HG02642 (cell line): ENCODE data around the gene MLIP.
"Not testable (repeated sequence)": the region's sequence is repeated elsewhere in the genome, so short reads cannot be mapped to it uniquely, and the experiment has no call there.

Experiments
- ATAC-seq: cut with Tn5 transposase; IDR thresholded peaks from one replicate; pipeline ENCODE4 v1.9.1; 2021; ENCODE audit warnings: mild to moderate bottlenecking; ENCODE audit not compliant: unreplicated experiment, poor library complexity

MLIP gene

DNA sequence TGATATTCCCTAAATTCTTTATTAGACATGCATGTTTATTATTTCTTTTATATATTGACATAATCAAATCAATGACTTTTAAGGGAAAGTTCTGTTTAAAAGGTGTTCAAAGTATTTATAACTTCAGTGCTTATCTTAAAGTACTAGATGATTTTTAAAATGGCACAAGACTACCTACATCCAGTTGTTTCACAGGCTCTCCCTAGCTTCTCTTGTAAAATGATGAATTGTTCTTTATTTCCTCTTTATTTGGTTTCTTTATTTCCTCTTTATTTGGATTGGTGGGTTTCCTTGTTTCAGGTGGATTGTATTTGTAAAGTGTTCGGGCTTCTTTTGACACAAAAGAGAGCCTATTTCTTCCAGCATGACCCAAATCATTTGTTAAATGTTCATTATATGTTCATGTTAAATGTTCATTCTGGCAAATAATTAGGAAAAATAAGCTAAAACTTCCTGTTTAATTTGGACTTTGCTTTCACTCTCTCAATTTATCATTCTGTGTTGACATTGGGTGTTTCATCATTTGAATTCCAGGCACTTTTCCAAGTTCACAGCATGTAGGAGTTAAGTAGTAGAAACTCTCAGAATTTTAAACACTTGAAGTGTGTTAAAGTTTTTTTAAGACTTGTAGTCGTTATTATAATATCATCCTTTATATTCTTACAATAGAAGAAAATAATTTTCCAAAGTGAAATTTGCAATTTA, 24.6 kb downstream of the MLIP start:
- no peak for ATAC-seq

DNA sequence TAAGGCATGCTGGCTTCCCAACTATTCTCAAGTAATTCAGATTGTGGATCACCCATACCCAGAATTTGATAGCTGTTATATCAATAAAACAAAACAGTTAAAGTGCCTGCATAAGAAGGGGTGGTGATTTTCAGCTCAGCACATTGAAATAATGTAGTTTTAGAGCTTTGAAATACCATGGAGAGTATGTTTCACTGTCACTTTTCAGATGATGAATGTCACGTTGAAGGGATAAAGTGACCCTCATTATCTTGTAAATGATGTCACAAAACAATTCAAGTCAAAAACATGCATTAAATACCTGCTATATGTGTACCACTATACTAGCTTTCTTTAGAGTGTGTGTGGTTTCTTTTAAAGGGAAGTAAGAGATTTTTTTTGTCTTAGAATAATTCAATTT, 27.6 kb downstream of the MLIP start:
- no peak for ATAC-seq

DNA sequence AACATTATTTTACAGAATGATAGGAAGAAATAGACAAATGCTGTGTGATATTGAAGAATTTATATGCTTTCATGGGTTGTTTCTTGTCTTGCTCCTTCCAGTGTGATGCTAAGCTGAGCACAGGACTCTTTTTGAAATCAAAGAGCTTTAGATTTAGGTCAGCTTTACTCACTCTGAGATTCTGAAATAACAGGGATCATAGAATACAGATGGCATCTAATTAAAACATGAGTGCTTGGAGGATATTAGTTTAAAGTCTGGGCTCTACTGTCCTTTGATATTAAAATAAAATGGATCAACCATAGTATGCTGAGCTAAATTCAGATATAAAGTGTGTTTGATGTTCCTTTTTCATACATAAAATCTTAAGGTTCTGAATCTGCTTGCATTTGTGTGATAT, 29.6 kb downstream of the MLIP start:
- no peak for ATAC-seq

DNA sequence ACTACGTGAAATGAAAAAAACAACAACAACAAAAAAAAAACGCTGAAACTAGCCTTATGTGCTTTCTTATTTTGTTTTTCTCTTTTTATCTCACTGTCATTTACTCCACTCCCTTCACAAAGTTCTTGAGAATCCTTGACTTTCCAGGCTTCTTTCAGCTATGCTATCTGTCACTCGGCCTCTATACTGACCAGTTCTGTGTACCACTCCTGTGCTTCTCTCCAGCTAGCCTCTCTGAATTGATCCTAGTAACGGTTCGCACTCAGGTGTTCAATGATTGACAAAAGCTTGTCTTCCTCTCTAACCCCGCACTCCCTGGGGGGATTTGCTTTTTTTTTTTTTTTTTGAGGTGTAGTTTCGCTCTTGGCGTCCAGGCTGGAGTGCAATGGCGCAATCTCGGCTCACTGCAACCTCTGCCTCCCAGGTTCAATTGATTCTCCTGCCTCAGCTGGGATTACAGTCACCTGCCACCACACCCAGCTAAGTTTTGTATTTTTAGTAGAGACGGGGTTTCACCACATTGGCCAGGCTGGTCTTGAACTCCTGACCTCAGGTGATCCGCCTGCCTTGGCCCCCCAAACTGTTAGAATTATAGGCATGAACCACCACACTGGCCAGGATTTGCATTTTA, 31.8 kb downstream of the MLIP start:
- no peak for ATAC-seq

DNA sequence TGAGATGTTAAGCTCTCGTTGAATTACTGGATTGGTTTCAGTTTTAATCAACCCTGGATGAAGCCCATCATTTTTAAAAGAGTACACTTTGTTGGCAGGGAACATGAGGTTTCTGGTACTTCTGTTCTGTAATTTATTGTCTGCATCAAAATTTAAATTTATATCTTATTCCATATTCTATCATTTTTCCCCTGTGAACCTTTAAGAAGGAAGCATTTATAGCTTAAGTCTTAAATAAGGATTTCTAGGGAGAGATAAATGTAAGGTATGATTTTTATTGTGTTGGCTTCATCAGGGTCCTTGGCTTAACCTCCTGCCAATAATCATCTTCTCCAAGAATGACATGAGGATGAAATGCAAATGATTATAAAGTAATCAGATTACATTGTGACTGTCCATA, 40.6 kb downstream of the MLIP start:
- ATAC-seq = no peak

DNA sequence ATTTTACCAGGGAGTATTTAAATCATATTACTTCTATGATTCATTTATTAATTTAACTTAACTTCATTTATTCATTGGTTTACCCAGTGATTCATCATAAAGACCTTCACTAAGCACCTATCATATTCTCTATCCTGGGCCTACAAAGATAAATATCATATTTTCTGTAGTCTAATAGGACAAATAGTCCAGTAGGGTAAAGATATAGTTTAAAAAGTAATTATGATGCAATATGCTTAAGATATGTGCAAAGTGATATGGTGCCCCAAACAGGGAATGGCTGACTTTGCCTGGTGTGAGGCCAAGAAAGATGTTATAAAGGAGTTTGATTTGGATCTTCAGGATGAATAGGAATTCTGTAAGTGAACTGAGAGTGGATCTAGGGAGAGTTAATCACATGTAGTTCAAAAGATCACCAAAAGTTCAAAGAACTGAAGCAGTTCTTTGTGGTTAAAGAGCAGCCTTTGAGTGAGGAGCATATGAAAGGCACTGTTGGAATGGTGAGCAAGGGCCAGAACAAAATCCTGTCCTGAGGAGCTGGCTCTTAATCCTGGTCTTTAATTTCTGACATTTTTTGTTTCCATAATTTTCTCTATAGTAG, 45.5 kb downstream of the MLIP start:
- ATAC-seq = no peak

DNA sequence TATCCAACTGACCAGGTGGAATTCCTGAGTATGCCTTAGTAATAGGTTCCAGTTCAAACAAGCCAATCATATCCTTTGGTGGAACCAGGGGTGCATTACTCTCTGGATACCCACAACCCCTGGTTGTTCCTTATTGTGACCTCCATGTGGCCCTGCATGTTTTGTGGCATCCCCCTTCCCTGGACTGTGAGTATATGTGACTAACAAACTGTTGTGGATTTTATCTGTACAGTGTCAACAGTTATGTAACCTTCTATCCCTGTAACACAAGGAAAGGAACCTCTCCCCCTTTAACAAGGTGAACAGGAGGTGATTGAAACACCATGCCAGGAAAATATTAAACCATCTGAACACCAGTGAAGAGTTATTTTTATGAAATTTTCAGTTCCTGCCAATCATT, 46.2 kb downstream of the MLIP start:
- ATAC-seq = no peak

DNA sequence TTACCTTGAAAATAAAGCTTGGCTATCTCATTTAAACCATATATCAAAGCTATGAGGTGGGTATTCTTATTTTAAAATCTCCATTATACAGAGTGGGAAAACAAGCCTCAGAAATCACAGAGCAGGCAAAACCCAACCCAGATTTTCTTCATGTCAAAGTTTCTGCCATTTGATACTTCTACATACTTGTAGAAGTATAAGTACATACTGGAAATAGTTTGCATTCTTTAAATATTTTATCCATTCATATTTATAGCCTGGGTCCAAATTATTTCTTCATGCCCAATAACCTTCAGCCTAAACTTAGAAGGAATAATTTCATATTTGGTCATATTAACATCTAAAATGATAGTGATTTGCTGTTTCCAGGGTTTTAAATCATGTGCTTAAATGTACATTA, 61.8 kb downstream of the MLIP start:
- no peak for ATAC-seq

DNA sequence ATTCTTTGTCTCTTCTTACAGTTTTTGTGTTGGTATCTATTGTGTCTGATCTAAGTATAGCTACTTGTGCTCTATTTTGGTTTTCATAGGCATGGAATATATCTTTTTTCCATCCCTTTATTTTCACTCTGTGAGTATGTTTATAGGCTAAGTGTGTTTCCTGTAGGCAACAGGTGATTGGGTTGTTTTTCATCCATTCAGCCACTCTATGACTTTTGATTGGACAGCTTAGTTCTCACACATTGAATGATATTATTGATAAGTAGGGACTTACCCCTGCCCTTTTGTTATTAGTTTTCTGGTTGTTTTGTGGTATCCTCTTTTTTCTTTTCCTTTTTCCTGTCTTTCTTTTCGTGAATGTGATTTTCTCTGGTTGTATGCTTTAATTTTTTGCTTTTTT, 67.9 kb downstream of the MLIP start:
- ATAC-seq = no peak

DNA sequence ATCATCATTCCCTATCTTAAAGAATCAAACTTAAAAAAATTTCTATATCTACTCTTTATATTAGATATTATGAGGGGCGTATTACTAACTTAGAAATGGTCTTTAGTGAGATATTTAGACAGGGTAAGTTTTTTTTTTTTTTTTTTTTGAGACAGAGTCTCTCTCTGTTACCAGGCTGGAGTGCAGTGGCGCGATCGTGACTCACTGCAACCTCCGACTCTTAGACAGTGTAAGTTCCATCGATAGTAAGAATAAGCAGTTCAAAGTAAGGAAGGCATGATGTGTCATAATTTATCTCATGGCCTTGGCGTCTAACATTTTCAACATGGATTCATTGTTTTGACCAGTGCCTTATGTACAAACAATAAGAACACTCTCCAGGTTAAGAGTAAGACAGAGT, 72.4 kb downstream of the MLIP start:
- no peak for ATAC-seq

DNA sequence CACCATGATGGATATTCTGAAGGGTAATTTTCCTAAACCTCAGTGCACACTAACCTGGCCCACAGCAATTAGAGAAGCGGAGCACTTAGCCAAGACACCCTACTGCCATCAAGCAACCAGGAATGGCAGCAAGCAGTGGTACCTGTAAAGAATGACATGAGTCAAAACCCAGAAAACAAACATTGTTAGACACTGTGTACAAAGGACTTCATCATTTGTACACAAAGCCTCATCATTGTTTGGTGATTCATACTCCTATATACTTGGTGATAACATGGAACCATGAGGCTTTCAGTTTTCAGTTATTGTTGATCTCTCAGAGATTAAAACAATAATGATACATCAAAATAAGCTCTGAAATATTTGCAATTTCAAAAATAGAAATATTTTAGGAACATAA, 74.6 kb downstream of the MLIP start:
- no peak for ATAC-seq

DNA sequence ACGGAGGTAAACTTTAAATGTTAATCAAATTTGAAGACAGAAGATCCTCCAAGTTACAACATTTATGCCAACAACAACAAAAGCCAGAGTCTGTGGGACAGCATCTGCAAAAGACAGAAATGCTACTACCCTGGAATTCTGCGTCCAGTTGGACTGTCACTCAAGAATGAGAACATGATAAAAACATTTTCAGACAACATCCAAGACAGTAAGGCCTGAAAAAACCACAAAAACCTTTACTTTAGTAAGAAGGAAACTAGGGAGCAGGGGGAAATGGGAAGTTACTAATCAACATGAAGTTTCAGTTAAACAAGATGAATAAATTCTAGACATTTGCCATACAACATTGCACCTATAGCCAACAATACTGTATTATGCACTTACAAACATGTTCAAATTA, 77.6 kb downstream of the MLIP start:
- no peak for ATAC-seq

DNA sequence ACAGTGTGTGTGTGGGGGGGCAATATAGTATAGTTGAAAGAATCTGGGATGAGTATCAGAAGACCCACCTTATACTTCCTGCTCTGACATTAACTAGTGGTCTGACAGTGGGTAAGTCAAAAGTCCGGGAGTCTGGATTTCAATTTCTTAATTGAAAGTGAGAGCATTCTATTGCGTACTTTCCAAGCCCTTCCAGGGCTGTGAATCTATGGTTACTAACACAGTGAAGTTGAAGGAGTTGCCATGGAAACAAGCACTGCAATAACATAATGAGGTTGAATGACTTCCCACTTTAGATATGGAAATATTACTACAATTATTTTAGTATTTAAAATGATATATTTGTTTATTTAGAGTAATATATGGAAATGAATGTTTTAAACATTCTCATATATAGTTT, 80.2 kb downstream of the MLIP start:
- no peak for ATAC-seq

DNA sequence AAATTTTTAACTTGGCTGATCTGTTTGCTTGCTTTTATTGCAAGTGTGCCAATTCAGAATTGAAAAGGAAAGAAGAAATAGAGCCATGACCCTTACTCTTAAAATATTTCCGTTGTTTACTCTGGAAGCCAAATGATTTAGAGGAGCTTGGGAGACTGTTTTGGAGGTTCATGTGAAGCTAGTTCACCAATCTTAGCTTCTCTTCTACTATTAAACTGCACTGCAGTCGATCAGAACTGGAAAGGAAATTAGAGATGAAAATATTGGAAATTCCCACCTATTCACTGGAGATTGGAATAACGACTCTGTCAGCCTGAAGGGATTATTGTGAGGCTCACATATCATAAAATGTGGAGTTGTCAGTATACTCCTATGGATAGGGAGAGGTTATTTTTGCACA, 81.8 kb downstream of the MLIP start:
- no peak for ATAC-seq

DNA sequence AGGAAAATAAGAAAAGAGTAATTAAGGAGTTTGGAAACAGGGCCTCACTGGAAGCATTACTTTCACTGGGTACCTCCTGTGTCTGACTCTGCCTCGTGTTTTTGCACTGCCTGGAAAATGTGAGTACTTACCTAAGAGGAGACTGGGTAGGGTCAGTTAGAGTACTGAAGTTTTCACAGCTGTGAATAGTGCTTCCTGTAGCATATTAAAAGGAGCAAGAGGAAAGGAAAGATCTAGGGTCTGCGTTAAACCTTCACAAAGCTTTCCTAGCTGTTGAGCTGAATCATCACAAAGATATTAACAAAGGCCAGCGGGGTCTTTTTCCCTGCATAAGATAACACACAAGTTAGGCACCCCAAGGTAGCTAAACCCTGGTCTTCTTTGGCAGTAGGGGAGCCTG, 82.3 kb downstream of the MLIP start:
- no peak for ATAC-seq

DNA sequence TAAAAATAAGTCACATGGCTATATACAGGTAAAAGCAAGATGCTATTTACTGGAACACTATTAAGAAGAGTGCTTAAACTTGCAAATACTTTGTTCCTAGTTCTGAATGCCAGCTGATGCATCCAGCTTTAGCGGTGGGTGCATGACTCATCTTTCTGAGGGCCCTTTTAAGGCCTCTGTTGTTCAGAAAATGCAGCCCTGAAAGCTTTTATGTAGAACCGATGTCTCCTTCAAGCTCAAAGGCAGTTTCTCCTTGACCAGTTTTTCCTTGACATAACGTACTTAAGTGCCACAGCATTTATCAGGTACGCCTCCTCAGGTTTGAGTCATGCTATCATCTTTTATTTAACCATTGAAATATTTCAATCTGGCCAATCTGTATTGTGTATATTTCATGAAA, 82.8 kb downstream of the MLIP start:
- no peak for ATAC-seq

DNA sequence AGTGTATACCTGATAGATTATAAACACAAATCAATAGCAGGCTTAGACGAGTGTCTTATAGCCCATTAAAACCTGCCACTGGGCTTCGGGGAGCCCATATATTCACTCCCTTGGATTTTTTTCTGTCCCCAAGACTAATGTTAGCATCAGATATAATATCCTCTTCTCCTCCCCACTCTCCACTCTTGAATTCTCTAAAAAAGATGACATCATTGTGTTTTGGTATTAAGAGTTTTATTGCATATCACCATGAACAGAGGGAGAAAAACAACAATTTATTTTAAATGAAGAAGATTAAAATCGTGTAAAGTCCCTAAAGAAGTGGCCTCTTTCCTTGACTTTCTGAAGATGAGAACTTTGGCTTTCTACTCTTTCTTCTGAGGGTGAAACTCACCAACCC, 84.4 kb downstream of the MLIP start:
- ATAC-seq = no peak

DNA sequence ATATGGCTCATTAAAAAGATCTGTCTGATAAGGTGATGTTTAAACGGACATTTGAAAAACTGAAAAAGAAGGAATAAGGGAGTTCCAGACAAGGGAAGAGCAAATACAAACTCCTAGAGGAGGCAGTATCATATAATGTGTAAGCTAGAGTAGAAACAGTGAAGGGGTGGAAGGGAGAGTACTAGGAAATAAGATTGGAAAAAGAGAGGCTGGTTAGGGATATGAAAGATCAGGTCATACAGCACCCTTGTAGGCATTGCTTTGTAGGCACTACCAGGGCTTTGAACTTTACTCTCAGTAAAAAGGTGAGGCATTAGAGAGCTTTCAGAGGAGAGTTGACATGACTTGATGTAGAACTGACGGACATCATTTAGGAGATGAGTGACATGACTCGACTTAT, 85.7 kb downstream of the MLIP start:
- no peak for ATAC-seq

DNA sequence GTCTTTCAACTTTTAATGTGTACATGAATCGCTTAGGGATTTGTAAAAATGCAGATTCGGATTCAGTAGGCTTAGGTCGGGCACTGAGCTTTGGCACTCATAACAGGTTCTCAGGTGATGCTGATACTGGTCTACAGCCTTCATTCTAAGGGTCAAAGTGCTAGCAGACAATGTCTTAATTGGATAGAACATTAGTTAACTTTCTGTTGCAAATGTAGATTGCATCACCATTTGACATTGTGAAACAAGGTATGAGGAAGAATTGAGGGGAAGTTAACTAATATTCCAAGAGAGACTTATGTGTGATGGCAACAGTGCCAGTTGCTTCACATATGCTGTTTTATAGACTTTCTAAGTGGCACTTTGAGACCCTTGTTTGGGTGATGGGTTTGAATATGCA, 86.9 kb downstream of the MLIP start:
- no peak for ATAC-seq

DNA sequence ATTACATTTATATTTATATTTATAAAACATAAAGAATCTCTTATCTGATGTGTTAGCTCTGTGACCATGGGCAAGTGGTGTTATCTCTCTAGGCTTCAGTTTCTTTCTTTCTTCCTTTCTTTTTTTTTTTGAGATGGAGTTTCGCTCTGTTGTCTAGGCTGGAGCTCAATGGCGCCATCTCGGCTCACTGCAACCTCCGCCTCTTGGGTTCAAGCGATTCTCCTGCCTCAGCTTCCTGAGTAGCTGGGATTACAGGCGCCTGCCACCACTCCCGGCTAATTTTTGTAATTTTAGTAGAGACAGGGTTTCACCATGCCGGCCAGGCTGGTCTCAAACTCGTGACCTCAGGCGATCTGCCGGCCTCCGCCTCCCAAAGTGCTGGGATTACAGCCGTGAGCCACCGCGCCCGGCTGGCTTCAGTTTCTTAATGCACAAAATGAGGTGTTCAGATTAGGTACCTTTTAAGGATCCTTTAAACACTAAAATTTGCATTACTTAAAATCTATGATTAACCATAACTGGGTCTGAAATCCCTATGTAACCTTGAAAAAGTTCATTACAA, 92.3 kb downstream of the MLIP start:
- not testable (repeated sequence) for ATAC-seq

DNA sequence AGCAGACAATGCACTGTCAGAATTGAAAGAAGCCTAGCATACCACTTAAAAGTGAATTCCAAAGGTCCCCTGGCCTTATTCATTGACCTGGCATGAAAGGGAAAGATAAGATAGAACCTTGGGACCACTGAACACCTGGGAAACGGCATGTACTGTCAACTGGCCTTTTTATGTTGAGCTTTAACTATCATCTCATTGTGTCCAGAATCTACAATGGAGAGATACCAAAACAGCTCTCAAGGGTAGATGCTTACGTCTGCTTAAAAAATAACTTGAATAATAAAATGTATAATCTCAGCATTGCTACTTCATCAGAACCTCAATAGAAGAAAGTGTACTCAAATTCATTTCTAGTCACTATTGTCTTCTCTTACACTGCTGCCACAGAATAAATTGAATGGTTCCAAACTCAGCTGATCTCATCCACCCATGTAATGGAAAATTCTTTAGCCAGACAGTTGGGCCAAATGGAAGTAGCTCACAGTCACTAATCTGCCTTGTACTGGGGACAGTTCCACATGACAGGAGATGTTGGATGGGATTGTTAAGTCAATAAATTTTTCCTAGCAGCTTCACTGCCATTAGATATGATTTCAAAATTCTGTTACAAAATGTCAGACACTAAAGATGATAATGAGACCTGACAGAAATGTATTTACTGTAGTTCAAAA, 93.8 kb downstream of the MLIP start:
- no peak for ATAC-seq
